OCI-LY7 (cell line): ENCODE measurements around the gene HOXD4.

ENCODE experiments used
- CTCF ChIP-seq: fragments of 200-600 bp; sonication (generic); conservative IDR thresholded peaks from 2 replicates; pipeline ENCODE4 v1.5.1; 2014; ENCODE audit warnings: mild to moderate bottlenecking, antibody characterized with exemption, low read length, moderate library complexity, mixed read lengths
- EZH2phosphoT487 ChIP-seq: fragments of 200-600 bp; sonication (generic); IDR thresholded peaks from 2 replicates; pipeline ENCODE4 v1.6.1; 2018; ENCODE audit warnings: low read depth, borderline replicate concordance, mild to moderate bottlenecking, mixed run types, antibody characterized with exemption, low read length, moderate library complexity, mixed read lengths

- TF ChIP-seq CTCF (no peak), EZH2phosphoT487 (no peak)
Measured at GRCh38 chr2:176152350-176153181, 1.2 kb downstream of the HOXD4 start.
